SK-N-MC (cell line): ENCODE measurements around the gene CARM1.
"Not testable (repeated sequence)": the region's sequence is repeated elsewhere in the genome, so short reads cannot be mapped to it uniquely, and the experiment has no call there.

Source experiments
- DNase-seq: peaks from one replicate; pipeline ENCODE4 v3.0.0-alpha.2; 2011; ENCODE audit warnings: low read depth, low spot score
- H3K27ac ChIP-seq: fragments of 200-600 bp; sonication (generic); 2 replicates; pipeline ENCODE4 v1.5.1; 2016; ENCODE audit warnings: mixed run types
- H3K36me3 ChIP-seq: fragments of 200-600 bp; sonication (generic); 2 replicates; pipeline ENCODE4 v1.6.1; 2017; ENCODE audit warnings: antibody characterized with exemption, low read length, mixed read lengths; ENCODE audit not compliant: insufficient read depth
- H3K4me3 ChIP-seq: fragments of 200-600 bp; sonication (generic); 2 replicates; pipeline ENCODE4 v1.5.1; 2016
- H3K9ac ChIP-seq: fragments of 200-600 bp; sonication (generic); 2 replicates; pipeline ENCODE4 v1.8.0; 2017; ENCODE audit warnings: mixed run types, mixed read lengths; ENCODE audit not compliant: insufficient read length
- H3K9me3 ChIP-seq: fragments of 200-600 bp; sonication (generic); 2 replicates; pipeline ENCODE4 v1.6.1; 2017; ENCODE audit warnings: low read depth, mild to moderate bottlenecking, antibody characterized with exemption, low read length, moderate library complexity, mixed read lengths
- EZH2 ChIP-seq: fragments of 200-600 bp; sonication (generic); IDR thresholded peaks from one replicate; pipeline ENCODE4 v1.6.1; 2017; ENCODE audit warnings: antibody characterized with exemption
- FOXP2 ChIP-seq: optimal IDR thresholded peaks from 2 replicates; pipeline ENCODE3; 2011; ENCODE audit warnings: mild to moderate bottlenecking, moderate library complexity; ENCODE audit not compliant: insufficient read depth; ENCODE audit errors: extremely low read length, control extremely low read depth
- POLR2AphosphoS5 ChIP-seq: IDR thresholded peaks from 2 replicates; pipeline ENCODE4 v1.6.1; 2012; ENCODE audit warnings: mild to moderate bottlenecking, low read depth, low read length, borderline replicate concordance

Gene CARM1

GRCh38 chr19:10945264-10945663 is 73.9 kb downstream of the CARM1 start:
- no peaks in the 10 kb centered on the region for H3K36me3 ChIP-seq
- no peaks in the 10 kb centered on the region for H3K9me3 ChIP-seq
- no peak overlapping the region for H3K4me3 ChIP-seq
- no peak for DNase-seq
- H3K9ac ChIP-seq = no peak overlapping the region
- no peak for TF ChIP-seq FOXP2
- TF ChIP-seq EZH2 = no peak
- no peak overlapping the region for H3K27ac ChIP-seq

- H3K36me3 ChIP-seq = no peaks in the 10 kb centered on the region
- peak overlapping the region; percentile 87 for H3K27ac ChIP-seq
- H3K9me3 ChIP-seq = no peaks in the 10 kb centered on the region
- no peak for TF ChIP-seq EZH2
- no peak for TF ChIP-seq FOXP2
- no peak for TF ChIP-seq POLR2AphosphoS5
- H3K9ac ChIP-seq = peak overlapping the region; percentile 11
- peak; percentile 45 for DNase-seq
- H3K4me3 ChIP-seq = no peak overlapping the region
These were observed 75.8 kb downstream of the CARM1 start for GRCh38 chr19:10946958-10947657.

GRCh38 chr19:10952809-10953208 is 81.5 kb downstream of the CARM1 start:
- Histone ChIP-seq H3K9me3 (no peaks in the 10 kb centered on the region), H3K27ac (no peak overlapping the region)
- no peak for DNase-seq

GRCh38 chr19:10959277-10959968 is 88.1 kb downstream of the CARM1 start:
- peak overlapping the region; percentile 97 for H3K4me3 ChIP-seq
- not testable (repeated sequence) for H3K9ac ChIP-seq, H3K27ac ChIP-seq

More at GRCh38 chr19:10952809-10953208, 81.5 kb downstream of the CARM1 start:
- no peaks in the 10 kb centered on the region for H3K36me3 ChIP-seq
- no peak overlapping the region for H3K4me3 ChIP-seq
- H3K9ac ChIP-seq = no peak overlapping the region
- no peak for TF ChIP-seq FOXP2
- TF ChIP-seq EZH2 = no peak
- no peak for TF ChIP-seq POLR2AphosphoS5

GRCh38 chr19:10960314-10961072 is 89.1 kb downstream of the CARM1 start, which contains the start of gene SMARCA4:
Gene SMARCA4, plus strand, starts transcription at chr19:10961030. Its CDS starts 23,122 bp downstream, at chr19:10984152.
- peaks cover 10% of the 10 kb centered on the region; the same call in 1 of the 2 replicates for H3K36me3 ChIP-seq
- peak within 1 kb of the TSS; percentile 100 for H3K9ac ChIP-seq
- peak within 1 kb of the TSS; percentile 100 for H3K4me3 ChIP-seq
- H3K9me3 ChIP-seq = no peaks in the 10 kb centered on the region
- peak; percentile 61 for DNase-seq
- TF ChIP-seq EZH2 = no peak
- TF ChIP-seq POLR2AphosphoS5 = peak; percentile 94
- H3K27ac ChIP-seq = peak within 1 kb of the TSS; percentile 96

More at GRCh38 chr19:10959277-10959968, 88.1 kb downstream of the CARM1 start:
- H3K9me3 ChIP-seq, H3K36me3 ChIP-seq, DNase-seq: not testable (repeated sequence)

- Histone ChIP-seq H3K27ac (peak overlapping the region; percentile 96), H3K9me3 (no peaks in the 10 kb centered on the region), H3K36me3 (peaks cover 13% of the 10 kb centered on the region; the same call in 1 of the 2 replicates), H3K9ac (peak overlapping the region; percentile 100), H3K4me3 (peak overlapping the region; percentile 100)
- DNase-seq = no peak
- no peak for TF ChIP-seq POLR2AphosphoS5
- no peak for TF ChIP-seq FOXP2
- no peak for TF ChIP-seq EZH2
These were observed 89.9 kb downstream of the CARM1 start for GRCh38 chr19:10961073-10961860.

- H3K9ac ChIP-seq = no peak overlapping the region
- peak overlapping the region; percentile 100 for H3K4me3 ChIP-seq
- DNase-seq = no peak
- H3K27ac ChIP-seq = no peak overlapping the region
- TF ChIP-seq POLR2AphosphoS5 (no peak), FOXP2 (no peak), EZH2 (no peak)
- peaks cover 13% of the 10 kb centered on the region; the same call in 1 of the 2 replicates for H3K36me3 ChIP-seq
- no peaks in the 10 kb centered on the region for H3K9me3 ChIP-seq
These were observed 91.5 kb downstream of the CARM1 start for GRCh38 chr19:10962863-10963262.

- H3K36me3 ChIP-seq = peaks cover 13% of the 10 kb centered on the region; the same call in 1 of the 2 replicates
- no peak overlapping the region for H3K9ac ChIP-seq
- TF ChIP-seq FOXP2 (no peak), EZH2 (no peak), POLR2AphosphoS5 (no peak)
- 0 out of 2 replicates have a peak overlapping the region, but pooled peaks have one; percentile 12 for H3K27ac ChIP-seq
- H3K4me3 ChIP-seq = no peak overlapping the region
- DNase-seq = no peak
- H3K9me3 ChIP-seq = no peaks in the 10 kb centered on the region
These were observed 92.5 kb downstream of the CARM1 start for GRCh38 chr19:10963865-10964264.
